HG02852 (cell line): ENCODE results near the gene SNED1.
A peak's percentile ranks its signal among the peaks of the same experiment; 100 is the strongest.
"Not testable (repeated sequence)": the region's sequence is repeated elsewhere in the genome, so short reads cannot be mapped to it uniquely, and the experiment has no call there.

Experiments used
- ATAC-seq: cut with Tn5 transposase; IDR thresholded peaks from one replicate; pipeline ENCODE4 v1.9.1; 2021; ENCODE audit warnings: mild to moderate bottlenecking, moderate library complexity; ENCODE audit not compliant: unreplicated experiment

The SNED1 gene

GRCh38 chr2:241081643-241082340 is 83.4 kb downstream of the SNED1 start:
- ATAC-seq: no peak

DNA sequence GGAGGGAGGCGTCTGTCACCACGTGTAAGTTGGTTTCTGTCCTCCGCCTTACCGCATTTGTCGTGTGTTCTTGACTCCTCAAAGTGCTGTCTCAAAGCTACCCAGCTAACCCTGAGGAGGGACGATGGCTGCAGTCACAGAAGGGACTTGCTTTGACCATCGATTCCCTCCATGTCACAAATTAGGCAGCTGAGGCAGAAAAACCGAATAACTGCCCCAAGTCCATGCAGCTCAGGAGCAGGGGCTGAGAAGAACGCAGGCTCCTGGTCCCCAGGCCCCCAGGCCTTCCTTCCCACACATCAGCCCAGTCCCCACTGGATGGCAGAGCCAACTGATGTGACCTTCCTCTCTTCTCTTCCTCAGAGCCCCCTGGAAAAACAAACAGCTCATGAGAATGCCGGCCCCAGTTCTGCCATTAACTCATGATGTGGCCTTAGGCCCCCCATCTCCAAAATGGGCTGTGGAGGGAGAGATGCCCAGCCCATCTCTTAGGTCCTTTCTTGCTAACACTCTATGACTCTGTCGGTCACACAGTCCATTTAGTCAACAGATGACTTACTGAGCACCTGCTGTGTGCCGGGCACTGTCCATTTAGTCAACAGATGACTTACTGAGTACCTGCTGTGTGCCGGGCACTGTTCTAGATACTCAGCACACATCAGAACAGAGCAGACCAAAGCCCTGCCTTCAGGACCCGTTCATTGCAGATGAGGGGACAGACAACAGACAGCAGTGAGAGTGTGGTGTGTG is 84.1 kb downstream of the SNED1 start:
- no peak for ATAC-seq

- no peak for ATAC-seq
Observed at GRCh38 chr2:241083091-241083415, 84.6 kb downstream of the SNED1 start.

DNA sequence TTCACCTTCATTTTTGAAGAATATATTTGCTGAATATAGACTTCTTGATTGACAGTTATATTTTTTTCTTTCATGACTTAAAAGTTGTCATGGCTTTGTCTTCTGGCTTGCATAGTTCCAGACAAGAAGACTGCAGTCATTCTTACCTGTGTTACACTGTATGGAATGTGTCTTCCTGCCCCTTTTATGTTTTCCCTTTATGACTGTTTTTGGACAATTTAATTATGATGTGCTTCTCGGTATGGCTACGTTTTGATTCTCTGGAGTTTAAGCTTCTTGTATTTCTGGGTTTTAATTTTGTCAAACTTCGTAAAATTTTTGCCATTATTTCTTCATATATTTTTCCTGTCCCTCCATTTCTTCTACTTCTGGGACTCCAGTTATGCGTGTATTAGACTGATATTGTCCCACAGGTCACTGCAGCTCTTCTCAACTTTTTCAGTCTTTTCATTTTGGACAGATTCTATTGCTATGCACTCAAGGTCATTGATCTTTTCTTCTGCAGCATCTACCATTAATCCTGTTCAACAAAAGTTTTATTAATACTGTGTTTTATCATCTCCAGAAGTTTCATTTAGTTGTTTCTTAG is 86.5 kb downstream of the SNED1 start:
- ATAC-seq: no peak

GRCh38 chr2:241087420-241088268 is 89.2 kb downstream of the SNED1 start:
- peak; percentile 64 for ATAC-seq

DNA sequence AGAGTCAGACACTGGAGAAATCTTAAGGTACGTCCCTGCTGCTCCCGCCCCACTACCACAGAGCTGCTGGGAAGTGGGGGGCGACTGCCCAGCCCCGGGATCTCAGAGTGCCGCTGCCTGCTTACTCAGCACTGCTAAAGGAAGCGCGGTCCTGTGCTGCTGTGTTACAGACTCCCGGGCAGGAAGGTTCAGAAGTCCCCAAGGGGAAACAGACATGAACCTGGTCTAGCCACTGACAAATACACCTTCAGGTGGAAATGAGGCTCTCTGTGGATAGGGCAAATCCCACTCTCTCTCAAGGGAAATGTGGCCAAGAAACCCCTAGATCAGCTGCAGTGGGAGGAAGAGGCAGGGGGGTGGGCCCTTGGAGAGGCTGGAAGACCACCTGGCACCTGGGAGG is 90.0 kb downstream of the SNED1 start:
- peak; percentile 28 for ATAC-seq

GRCh38 chr2:241088791-241089732 is 90.6 kb downstream of the SNED1 start:
- no peak for ATAC-seq

- ATAC-seq: no peak
Observed at GRCh38 chr2:241091201-241091600, 92.8 kb downstream of the SNED1 start.

- no peak for ATAC-seq
Observed at GRCh38 chr2:241091734-241092445, 93.5 kb downstream of the SNED1 start.

DNA sequence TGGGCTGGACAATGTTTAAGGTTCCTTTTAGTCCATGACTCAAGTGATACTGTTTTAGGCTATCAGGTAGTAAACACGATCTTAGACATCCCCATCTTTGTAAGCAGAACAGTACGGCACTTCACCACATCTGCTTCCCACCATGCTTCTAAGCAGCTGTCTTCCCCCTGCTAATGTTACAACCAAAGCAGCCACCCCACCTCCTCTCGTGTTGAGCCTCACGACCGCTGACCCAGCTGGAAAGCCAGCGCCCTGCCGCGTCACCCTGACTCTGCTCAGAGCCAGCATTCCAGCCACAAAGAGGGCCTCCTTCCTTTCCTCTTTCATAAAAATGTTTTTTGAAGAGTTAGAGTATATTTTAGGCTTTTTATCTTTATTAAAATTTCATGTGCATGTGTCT is 94.3 kb downstream of the SNED1 start:
- ATAC-seq: no peak

- ATAC-seq: not testable (repeated sequence)
Observed at GRCh38 chr2:241093133-241093781, 94.8 kb downstream of the SNED1 start.

- no peak for ATAC-seq
Observed at GRCh38 chr2:241094172-241094571, 95.8 kb downstream of the SNED1 start.

- ATAC-seq: no peak
Observed at GRCh38 chr2:241094924-241095420, 96.6 kb downstream of the SNED1 start.

DNA sequence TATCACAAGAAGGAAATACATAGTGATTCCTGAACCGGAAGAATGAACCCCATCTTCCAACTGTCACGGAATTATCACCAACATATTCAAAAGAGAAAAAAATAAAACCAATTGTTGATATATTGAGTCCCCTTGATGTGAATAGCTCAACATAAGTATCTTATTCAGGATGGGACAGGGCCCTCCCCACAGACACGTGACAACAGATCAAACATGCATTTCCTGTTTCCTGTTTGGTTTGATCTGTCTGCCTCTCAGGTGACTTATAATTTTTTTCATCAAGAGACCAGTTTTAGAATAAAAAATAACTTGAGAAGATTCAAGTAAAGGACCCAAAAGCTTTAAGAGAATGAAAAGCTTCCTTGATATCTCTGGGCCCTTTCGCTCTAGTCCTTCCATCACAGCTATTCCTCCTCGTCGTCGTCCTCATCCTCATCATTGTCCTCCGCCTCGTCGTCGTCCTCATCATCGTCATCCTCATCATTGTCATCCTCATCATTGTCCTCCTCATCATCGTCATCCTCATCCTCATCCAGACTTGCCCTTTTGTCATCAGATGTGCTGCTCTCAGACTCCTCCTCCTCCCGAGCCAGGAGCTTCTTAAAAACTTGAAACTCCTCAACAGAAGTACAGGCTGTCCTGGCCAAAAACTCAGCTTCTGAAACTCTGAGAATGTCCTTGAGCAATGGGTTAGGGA is 97.3 kb downstream of the SNED1 start:
- no peak for ATAC-seq

- ATAC-seq: peak; percentile 48
Observed at GRCh38 chr2:241096979-241097378, 98.6 kb downstream of the SNED1 start.

- no peak for ATAC-seq
Observed at GRCh38 chr2:241099246-241099645, 100.8 kb downstream of the SNED1 start.

GRCh38 chr2:241102239-241102803 is 103.9 kb downstream of the SNED1 start, which contains the start of gene MTERF4:
Gene MTERF4, minus strand, starts transcription at chr2:241102287. Its CDS starts 14 bp downstream, at chr2:241102273.
- peak; percentile 82 for ATAC-seq

DNA sequence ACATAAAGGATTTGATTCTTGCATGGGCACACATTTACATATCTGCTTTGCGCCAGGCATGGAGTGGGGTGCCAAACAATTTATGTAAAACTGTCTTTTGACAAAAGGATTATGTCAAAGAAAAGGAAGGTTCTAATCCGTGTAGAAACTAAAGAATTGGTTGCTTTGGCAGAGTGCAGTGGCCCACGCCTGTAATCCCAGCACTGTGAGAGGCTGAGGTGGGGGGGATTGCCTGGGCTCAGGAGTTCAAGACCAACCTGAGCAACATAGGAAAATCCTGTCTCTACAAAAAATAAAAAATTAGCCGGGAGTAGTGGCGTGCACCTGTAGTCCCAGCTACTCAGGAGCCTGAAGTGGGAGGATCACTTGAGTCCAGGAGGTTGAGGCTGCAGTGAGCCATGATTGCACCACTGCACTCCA is 104.8 kb downstream of the SNED1 start:
- no peak for ATAC-seq
